Myocyte (in vitro differentiated cells): ENCODE data around the gene GANAB. TPM values are rescaled to one million over a fixed set of nuclear protein-coding genes. Genes with fewer than 3 reads are reported as not detected.
"Not testable (repeated sequence)": the region's sequence is repeated elsewhere in the genome, so short reads cannot be mapped to it uniquely, and the experiment has no call there.

Source experiments
- DNase-seq: peaks from one replicate; pipeline ENCODE4 v3.0.0-alpha.2; 2012; ENCODE audit warnings: low read depth
- polyA plus RNA-seq: library from polyadenylated mRNA; unstranded; fragments of >200 nt; gene quantifications from one replicate; pipeline ENCODE4 v1.2.1, GENCODE V29; 2012; ENCODE audit warnings: missing spikeins
- total RNA-seq: library from RNA; depleted of rRNA; stranded (reverse); fragments of >200 nt; gene quantifications from 2 replicates; pipeline ENCODE4 v1.2.3, GENCODE V29; 2014

The GANAB gene
- 168 and 174 TPM in 2 replicates for total RNA-seq
- polyA plus RNA-seq, result 314 TPM

DNA sequence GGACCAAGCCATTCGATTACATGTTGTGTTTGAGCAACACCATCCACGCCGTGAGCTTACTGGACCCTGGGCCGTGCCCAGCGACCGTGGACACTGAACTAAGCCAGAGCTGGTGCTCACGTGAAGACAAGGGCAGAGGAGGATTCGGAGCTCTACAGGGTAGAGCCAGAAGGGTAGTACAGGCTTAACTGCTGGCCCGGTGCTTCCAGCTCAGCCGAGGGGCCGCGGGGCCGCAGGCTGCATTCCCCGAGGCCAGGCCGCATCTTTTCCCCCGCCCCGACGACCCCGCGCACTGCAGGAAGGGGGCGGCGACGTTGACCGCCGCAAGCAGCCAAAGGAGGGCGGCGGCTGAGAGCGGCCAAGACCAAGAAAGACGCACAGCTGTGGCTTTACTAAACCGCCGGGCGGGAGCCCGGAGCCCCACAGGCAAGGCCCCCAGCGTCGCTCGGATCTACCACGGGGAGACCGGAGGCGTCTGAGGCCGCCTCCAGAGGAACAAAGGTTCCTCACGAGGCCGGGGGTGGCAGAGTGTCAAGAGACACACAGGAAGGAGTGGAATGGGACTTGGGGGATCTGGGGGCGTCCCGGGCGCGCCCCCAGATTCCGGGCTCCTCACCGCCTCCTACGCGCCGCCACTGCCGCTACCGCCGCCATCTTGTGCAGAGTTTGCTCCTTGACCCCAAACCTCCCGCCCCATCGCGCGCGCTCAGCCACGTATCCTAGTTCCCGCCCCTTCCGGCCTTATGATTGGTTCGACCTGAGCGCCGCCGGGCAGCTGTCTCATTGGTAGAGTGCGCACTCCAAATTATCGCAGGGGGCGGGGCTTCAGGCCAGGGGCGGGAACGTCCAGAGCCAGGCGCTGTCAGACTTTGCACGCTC is at the start of gene GANAB:
TSS of gene GANAB (minus strand) at position 668 of the 879 bp plus-strand sequence. CDS start at position 654, 14 bp downstream.
- peak; percentile 99 for DNase-seq

DNA sequence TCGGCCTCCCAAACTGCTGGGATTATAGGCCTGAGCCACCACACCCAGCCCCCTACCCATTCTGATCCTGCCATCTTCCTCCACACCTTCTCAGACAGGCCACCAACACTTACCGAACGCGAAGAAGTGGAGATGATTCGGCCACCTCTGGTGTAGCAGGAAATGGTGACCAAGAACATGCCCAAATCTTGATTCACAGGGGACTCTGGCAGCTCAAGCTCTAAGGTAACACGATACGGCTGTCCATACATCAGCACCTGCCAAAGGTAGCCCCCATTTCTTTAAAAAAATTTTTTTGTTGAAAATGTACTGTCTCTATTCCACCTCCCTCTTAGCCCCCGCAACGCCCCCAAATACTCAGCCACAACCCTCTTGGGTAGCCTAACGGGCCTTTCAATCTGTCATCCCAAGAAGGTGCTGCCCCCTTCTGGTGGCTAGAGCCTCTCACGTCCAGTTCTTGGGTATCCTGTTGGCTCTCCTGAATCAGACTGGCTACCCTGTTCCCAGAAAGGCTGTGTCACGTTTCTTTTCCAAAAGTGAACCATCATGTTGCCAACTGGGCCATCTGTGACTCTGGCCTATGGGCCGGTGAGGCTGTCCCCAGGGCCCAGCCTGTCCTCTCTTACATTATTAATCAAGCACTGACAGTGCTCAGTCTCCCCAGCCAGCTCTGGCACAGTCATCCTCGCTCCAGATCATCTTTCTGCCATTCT is 48.2 kb upstream of the GANAB start:
- peak; percentile 94 for DNase-seq

DNA sequence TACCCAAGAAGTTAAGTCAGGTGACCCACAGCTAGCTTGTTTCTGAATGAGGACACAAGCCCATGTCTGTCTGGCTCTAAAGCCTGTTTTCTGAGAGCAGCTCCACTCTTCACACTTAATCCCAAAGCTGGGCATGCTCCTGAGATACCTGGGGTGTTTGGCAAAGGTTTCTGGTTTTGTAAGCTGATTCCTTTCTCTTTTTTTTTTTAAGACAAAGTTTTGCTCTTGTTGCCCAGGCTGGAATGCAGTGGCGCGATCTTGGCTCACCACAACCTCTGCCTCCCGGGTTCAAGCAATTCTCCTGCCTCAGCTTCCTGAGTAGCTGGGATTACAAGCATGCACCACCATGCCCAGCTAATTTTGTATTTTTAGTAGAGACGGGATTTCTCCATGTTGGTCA is 47.2 kb upstream of the GANAB start:
- DNase-seq, result not testable (repeated sequence)

GRCh38 chr11:62689421-62690183 is 43.2 kb upstream of the GANAB start, which contains the start of gene LRRN4CL:
Gene LRRN4CL, minus strand, starts transcription at chr11:62689530. Its CDS starts 1,022 bp downstream, at chr11:62688508.
- peak; percentile 100 for DNase-seq

- peak; percentile 43 for DNase-seq
Measured at GRCh38 chr11:62688491-62688890, 42.1 kb upstream of the GANAB start.

GRCh38 chr11:62687508-62688396 is 41.3 kb upstream of the GANAB start:
- no peak for DNase-seq

- DNase-seq, result no peak
Measured at GRCh38 chr11:62682518-62682917, 36.1 kb upstream of the GANAB start.

DNA sequence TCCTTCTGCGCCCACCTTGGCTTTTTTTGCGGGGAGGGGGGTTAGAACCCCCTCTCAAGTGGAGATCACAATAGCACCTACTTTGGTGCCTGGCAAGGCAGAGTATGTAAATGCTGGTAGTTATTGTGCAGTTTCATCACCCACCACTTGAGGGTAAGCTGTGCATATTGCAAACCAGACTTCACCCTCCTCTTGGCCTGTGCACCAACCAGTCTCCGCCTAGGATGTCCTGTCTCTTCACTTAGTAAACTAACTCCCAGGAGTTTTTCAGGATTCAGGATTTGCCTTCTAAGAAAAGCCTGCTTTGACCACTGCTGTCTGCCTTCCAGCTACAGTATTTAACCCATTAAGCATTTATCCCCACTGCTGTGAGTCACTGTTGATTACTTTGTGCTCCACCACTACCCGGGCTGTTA is 34.4 kb upstream of the GANAB start:
- peak; percentile 82 for DNase-seq

DNA sequence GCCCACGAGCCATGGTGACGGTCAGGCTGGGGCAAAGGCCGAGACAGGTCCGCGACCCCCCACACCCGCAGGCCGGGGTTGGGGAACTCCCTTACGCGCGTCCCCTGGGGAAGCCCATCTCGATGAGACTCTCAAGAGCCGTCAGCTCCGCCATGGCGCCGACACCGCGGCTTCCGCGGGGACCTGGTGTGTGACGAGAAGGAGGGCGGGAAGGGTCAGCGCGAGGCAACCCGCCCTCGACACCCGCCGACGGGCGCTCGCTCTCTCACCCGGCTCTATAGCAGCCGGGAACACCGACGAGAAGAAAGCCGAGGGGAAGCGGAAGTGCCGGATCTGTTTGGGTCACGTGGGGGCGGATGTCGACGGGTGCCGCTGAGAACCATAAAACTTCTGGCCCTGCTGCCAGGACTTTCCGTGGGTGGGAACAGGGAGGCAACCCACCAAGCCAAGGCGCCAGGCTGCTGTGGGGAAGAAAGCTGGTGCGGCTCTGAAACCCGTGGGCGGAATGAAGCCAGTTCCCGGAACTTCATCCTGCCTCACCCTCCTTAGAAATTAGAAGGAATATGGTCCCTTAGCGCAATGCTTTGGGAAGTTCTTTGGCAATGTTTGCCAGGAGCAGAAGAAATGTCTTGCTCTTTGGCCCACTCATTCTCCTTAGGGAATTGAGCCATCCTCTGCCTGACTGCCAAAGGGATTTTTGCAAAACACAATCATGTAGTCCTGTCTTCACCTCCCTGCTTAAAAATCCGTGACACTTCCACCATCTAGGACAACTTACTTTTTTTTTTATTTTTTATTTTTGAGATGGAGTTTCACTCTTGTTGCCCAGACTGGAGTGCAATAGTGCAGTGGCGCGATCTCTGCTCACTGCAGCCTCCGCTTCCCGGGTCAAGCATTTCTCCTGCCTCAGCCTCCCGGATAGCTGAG is 32.6 kb upstream of the GANAB start, which contains the start of gene UBXN1:
TSS of gene UBXN1 (minus strand) at position 304 of the 927 bp plus-strand sequence. CDS start at position 154, 150 bp downstream.
- DNase-seq, result peak; percentile 92

- no peak for DNase-seq
Measured at GRCh38 chr11:62678433-62678769, 32.0 kb upstream of the GANAB start.

DNA sequence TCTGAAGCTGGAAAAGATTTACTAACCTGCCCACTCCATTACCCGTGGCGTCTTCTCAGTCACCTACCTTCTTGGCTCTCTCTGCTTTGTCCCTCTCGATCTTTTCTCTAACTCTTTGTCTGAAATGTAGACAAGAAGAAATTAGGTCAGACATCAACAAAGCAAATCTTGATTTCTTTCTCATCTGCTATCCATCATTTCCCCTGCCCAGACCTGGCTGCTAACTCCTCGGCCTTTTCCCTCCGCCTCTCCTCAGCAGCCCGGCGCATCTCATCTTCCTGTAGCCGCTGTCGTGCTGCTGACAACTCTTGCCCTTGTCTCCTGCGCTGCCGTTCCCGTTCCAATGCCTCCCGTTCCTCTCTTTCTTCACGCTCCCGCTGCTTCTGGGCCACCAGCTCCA is 31.3 kb upstream of the GANAB start:
- no peak for DNase-seq

DNA sequence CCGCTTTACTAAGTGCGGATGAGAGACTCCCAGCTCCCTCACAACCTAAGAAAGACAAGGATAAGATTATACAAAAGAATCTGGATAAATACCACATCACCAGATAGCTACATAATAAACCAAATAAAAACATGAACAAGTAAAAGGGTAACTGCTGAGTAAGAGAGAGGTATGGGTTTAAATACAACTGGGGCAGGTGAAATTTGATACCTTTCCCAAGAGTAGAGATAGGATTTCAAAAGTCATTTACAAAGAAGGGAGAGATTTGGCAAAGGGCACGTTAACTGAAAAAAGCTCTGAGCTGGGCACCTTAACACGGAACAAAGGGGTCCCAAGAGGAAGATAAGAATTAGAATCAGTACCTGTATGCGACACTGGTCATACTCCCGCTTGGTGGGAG is 30.7 kb upstream of the GANAB start:
- no peak for DNase-seq

DNA sequence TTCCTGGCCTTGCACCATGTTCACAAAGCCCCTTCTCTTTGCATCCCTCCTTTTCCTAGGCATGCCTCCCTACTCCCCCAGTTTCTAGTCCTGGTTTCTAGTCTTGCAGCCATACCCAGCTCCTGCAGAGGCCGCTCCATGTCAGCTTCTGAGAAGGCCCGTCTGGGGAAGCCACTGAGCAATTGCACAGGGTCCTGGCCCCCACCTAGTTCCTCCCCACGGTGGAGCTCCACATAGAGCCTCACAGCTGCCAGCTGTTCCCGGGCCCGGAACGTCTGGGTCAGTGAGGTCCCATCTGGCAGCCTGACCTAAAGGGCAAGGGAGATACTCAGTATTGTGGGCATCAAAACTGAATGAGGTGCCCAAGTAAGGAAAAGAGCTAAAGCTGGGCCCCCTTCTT is 30.3 kb upstream of the GANAB start:
- DNase-seq, result no peak

- not testable (repeated sequence) for DNase-seq
Measured at GRCh38 chr11:62675415-62675814, 29.0 kb upstream of the GANAB start.

DNA sequence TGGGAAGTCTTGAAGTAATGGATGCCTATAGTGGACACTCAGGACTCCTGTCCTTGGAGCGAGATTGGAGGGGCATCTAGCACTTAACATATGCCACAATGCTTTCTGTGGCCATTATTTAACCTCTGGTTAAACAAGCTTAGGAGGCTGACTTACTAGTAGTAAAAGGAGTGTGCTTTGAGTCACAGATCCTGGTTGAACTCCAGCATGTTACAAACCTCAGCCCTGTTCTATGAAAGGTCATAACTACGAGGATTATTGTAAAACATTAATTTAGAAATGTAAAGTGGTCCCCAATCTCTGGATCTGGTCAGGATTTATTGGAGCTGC is 26.7 kb upstream of the GANAB start:
- DNase-seq, result no peak

DNA sequence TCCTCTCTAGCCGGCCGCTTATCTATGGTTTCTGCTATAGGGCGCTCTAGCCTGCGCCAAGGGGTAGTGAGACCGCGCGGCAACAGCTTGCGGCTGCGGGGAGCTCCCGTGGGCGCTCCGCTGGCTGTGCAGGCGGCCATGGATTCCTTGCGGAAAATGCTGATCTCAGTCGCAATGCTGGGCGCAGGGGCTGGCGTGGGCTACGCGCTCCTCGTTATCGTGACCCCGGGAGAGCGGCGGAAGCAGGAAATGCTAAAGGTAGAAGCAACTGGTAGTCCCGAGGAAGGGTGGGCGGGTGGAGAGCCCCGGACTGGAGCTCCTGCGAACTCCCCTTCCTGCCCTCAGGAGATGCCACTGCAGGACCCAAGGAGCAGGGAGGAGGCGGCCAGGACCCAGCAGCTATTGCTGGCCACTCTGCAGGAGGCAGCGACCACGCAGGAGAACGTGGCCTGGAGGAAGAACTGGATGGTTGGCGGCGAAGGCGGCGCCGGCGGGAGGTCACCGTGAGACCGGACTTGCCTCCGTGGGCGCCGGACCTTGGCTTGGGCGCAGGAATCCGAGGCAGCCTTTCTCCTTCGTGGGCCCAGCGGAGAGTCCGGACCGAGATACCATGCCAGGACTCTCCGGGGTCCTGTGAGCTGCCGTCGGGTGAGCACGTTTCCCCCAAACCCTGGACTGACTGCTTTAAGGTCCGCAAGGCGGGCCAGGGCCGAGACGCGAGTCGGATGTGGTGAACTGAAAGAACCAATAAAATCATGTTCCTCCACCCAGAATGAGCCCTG is 25.4 kb upstream of the GANAB start, which contains the start of the genes LBHD1 and UQCC3:
TSS of gene LBHD1 (minus strand) at position 660 of the 782 bp plus-strand sequence. CDS start 2,236 bp downstream, outside the sequence.
TSS of gene UQCC3 (plus strand) at position 66 of the 782 bp plus-strand sequence. CDS start at position 139, 73 bp downstream.
- DNase-seq, result peak; percentile 91

DNA sequence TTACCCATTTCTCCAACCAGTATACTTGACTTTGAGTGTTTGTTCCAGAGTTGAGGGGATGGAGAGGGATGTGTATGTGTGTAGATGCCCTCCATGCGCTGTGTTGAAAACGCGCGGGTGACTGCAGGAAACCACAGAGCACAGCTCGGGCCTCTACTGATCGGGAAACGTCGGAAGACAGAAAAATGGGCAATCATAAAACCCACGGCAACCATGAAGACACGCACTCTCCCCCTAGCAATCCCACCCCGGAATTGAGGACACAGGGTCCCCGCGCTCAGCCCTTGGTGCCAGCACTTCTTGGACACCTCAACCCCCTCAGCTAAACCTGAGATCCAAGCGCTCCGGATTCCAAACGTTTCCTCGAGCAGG is 24.8 kb upstream of the GANAB start:
- no peak for DNase-seq

- DNase-seq, result no peak
Measured at GRCh38 chr11:62669420-62670161, 23.2 kb upstream of the GANAB start.
